Mesendoderm (in vitro differentiated cells): ENCODE results near the gene CUX1.
A peak's percentile ranks its signal among the peaks of the same experiment; 100 is the strongest.
"Not testable (repeated sequence)": the region's sequence is repeated elsewhere in the genome, so short reads cannot be mapped to it uniquely, and the experiment has no call there.

ENCODE experiments used
- DNase-seq: peaks from one replicate; pipeline ENCODE4 v3.0.0; 2013
- H2AK5ac ChIP-seq: 2 replicates; pipeline ENCODE4 v1.6.1; 2013; ENCODE audit warnings: low read length, inconsistent platforms
- H2BK120ac ChIP-seq: 2 replicates; pipeline ENCODE4 v1.6.1; 2013; ENCODE audit warnings: low read depth, mild to moderate bottlenecking, low read length, moderate library complexity, mixed read lengths
- H2BK15ac ChIP-seq: replicated peaks from 2 replicates; pipeline ENCODE4 v1.6.1; 2013; ENCODE audit warnings: low read depth, mild to moderate bottlenecking, moderate library complexity
- H2BK5ac ChIP-seq: 2 replicates; pipeline ENCODE4 v1.6.1; 2013; ENCODE audit warnings: low read length, inconsistent platforms
- H3K18ac ChIP-seq: 2 replicates; pipeline ENCODE4 v1.6.1; 2013; ENCODE audit warnings: mild to moderate bottlenecking, low read length, mixed read lengths
- H3K23ac ChIP-seq: one replicate; pipeline ENCODE4 v1.6.1; 2013; ENCODE audit warnings: low read length
- H3K27ac ChIP-seq: 2 replicates; pipeline ENCODE4 v1.5.1; 2013; ENCODE audit warnings: low read depth, mild to moderate bottlenecking, inconsistent platforms, low read length, moderate library complexity
- H3K27me3 ChIP-seq: 2 replicates; pipeline ENCODE4 v1.6.1; 2013; ENCODE audit warnings: low read length, control low read depth, mild to moderate bottlenecking, inconsistent platforms; ENCODE audit not compliant: insufficient read depth, poor library complexity
- H3K36me3 ChIP-seq: 2 replicates; pipeline ENCODE4 v1.6.1; 2013; ENCODE audit warnings: low read length, inconsistent platforms; ENCODE audit not compliant: control insufficient read depth, insufficient read depth
- H3K4ac ChIP-seq: one replicate; pipeline ENCODE4 v1.6.1; 2013; ENCODE audit warnings: low read depth, mild to moderate bottlenecking, low read length, moderate library complexity
- H3K4me1 ChIP-seq: 2 replicates; pipeline ENCODE4 v1.6.1; 2013; ENCODE audit warnings: low read depth, low read length, inconsistent platforms; ENCODE audit not compliant: control insufficient read depth
- H3K4me2 ChIP-seq: 2 replicates; pipeline ENCODE4 v1.6.1; 2013; ENCODE audit warnings: low read length
- H3K4me3 ChIP-seq: 2 replicates; pipeline ENCODE4 v1.5.1; 2013; ENCODE audit warnings: mild to moderate bottlenecking, low read length
- H3K56ac ChIP-seq: one replicate; pipeline ENCODE4 v1.6.1; 2013; ENCODE audit warnings: low read length
- H3K79me1 ChIP-seq: 2 replicates; pipeline ENCODE4 v1.6.1; 2013; ENCODE audit warnings: low read length, inconsistent platforms
- H3K79me2 ChIP-seq: 2 replicates; pipeline ENCODE4 v1.6.1; 2013; ENCODE audit warnings: mild to moderate bottlenecking, low read length; ENCODE audit not compliant: control insufficient read depth, insufficient read depth
- H3K9ac ChIP-seq: 2 replicates; pipeline ENCODE4 v1.6.1; 2013; ENCODE audit warnings: low read length, inconsistent platforms
- H4K5ac ChIP-seq: one replicate; pipeline ENCODE4 v1.6.1; 2013; ENCODE audit warnings: low read length
- H4K8ac ChIP-seq: one replicate; pipeline ENCODE4 v1.6.1; 2013; ENCODE audit warnings: low read depth, mild to moderate bottlenecking, control low read depth, low read length, moderate library complexity
- WGBS: extraction: QIAGEN DNeasy Blood & Tissue Kit; methylation state at CpG from one replicate; pipeline ENCODE4 v1.1.7; 2013; ENCODE audit warnings: low lambda C conversion rate, missing lambda C conversion rate; ENCODE audit not compliant: insufficient coverage; ENCODE audit errors: extremely low coverage; 5-methylcytosine and 5-hydroxymethylcytosine counted together

The CUX1 gene

DNA sequence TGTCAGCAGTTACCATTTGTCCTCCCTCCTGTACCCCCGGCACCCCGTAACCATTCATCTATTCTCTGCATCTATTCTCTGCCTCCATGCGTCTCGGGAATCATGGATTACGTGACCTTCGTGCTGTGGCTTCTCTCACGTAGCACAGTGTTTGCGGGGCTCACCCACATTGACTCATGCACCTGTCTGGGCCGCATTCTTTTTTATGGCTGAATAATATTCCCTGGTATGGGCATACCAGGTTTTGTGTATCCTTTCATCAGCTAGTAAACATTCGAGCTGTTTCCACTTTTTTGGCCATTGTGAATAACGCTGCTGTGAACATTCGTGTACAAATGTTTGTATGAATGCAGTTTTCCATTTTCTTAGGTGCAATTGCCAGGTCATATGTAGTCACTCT lies 17.7 kb downstream of the CUX1 start:
- H3K36me3 ChIP-seq: no peaks in the 10 kb centered on the region
- H3K79me1 ChIP-seq: peaks cover 7% of the 10 kb centered on the region
- no peak overlapping the region for H3K18ac ChIP-seq
- no peak overlapping the region for H3K23ac ChIP-seq
- H3K4ac ChIP-seq: no peak overlapping the region
- no peak overlapping the region for H2BK5ac ChIP-seq
- no peak overlapping the region for H2AK5ac ChIP-seq
- no peak for DNase-seq
- no peak overlapping the region for H2BK15ac ChIP-seq
- no peak overlapping the region for H3K9ac ChIP-seq
- H4K5ac ChIP-seq: no peak overlapping the region
- H3K56ac ChIP-seq: no peak overlapping the region
- H3K4me1 ChIP-seq: no peaks in the 10 kb centered on the region
- WGBS: no CpG with 5 or more reads among the region's 12 CpGs
- H4K8ac ChIP-seq: no peak overlapping the region
- H3K79me2 ChIP-seq: peaks cover 95% of the 10 kb centered on the region
- H2BK120ac ChIP-seq: no peak overlapping the region
- H3K27me3 ChIP-seq: no peaks in the 10 kb centered on the region
- no peak overlapping the region for H3K4me3 ChIP-seq
- no peak overlapping the region for H3K27ac ChIP-seq
- H3K4me2 ChIP-seq: no peak overlapping the region

DNA sequence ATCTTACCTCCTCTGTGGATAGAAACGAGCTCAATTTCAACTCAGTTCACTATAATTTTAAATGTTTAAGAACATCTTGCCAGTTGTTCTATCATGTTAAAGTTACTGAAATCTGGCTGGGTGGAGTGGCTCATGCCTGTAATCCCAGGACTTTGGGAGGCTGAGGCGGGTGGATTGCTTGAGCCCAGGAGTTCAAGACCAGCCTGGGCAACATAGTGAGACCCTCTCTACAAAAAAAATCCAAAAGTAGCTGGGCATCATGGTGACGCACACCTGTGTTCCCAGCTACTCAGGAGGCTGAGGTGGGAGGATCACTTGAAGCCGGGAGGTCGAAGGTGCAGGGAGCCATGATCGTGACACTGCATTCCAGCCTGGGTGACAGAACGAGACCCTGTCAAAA lies 20.0 kb downstream of the CUX1 start:
- not testable (repeated sequence) for H3K4ac ChIP-seq, H3K4me2 ChIP-seq, H3K56ac ChIP-seq, H3K27ac ChIP-seq, H3K36me3 ChIP-seq, H2BK5ac ChIP-seq, H4K5ac ChIP-seq, H3K4me1 ChIP-seq, H2AK5ac ChIP-seq, H3K79me1 ChIP-seq, DNase-seq, H3K27me3 ChIP-seq, H2BK120ac ChIP-seq, H4K8ac ChIP-seq, H3K4me3 ChIP-seq, H3K18ac ChIP-seq, H3K23ac ChIP-seq, H3K9ac ChIP-seq, H2BK15ac ChIP-seq
- peaks cover 85% of the 10 kb centered on the region for H3K79me2 ChIP-seq
- no CpG with 5 or more reads among the region's 7 CpGs for WGBS

DNA sequence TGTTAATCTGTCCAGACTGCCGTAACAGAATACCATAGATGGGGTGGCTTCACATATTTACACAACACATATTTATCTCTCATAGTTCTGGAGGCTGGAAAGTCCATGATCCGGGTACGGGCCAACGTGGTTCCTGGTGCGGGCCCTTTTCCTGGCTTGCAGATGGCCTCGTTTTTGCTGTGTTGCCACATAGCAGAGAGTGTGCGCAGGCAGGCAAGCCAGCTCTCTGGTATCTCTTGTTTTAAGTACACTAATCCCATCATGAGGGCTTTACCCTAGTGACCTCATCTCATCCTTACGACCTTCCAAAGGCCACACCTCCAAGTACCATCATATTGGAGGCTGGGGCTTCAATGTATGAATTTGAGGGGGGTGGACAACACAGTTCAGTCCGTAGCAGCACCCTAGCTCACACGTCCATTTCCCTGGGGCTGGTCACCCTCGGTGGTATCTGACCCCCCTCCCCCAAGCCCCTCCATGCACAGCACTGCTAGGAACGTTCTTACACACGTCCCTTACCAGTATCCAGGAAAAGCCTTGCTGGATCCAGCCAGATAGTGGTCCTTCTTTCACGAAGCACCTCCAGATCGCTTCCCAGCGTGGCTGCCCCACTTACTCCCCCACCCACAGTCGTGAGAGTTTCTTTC lies 21.5 kb downstream of the CUX1 start:
- no peak overlapping the region for H3K18ac ChIP-seq
- no peak overlapping the region for H3K27ac ChIP-seq
- DNase-seq: peak; percentile 49
- H2BK5ac ChIP-seq: no peak overlapping the region
- peaks cover 6% of the 10 kb centered on the region for H3K79me1 ChIP-seq
- H4K5ac ChIP-seq: no peak overlapping the region
- no peak overlapping the region for H3K56ac ChIP-seq
- no peak overlapping the region for H4K8ac ChIP-seq
- no peaks in the 10 kb centered on the region for H3K36me3 ChIP-seq
- H2AK5ac ChIP-seq: no peak overlapping the region
- no peak overlapping the region for H3K4me2 ChIP-seq
- no peak overlapping the region for H2BK15ac ChIP-seq
- H3K9ac ChIP-seq: no peak overlapping the region
- H2BK120ac ChIP-seq: no peak overlapping the region
- H3K4me3 ChIP-seq: no peak overlapping the region
- H3K27me3 ChIP-seq: no peaks in the 10 kb centered on the region
- no peak overlapping the region for H3K4ac ChIP-seq
- no CpG with 5 or more reads among the region's 17 CpGs for whole genome bisulfite sequencing
- peaks cover 79% of the 10 kb centered on the region for H3K79me2 ChIP-seq
- H3K4me1 ChIP-seq: peaks cover 2% of the 10 kb centered on the region
- H3K23ac ChIP-seq: no peak overlapping the region

DNA sequence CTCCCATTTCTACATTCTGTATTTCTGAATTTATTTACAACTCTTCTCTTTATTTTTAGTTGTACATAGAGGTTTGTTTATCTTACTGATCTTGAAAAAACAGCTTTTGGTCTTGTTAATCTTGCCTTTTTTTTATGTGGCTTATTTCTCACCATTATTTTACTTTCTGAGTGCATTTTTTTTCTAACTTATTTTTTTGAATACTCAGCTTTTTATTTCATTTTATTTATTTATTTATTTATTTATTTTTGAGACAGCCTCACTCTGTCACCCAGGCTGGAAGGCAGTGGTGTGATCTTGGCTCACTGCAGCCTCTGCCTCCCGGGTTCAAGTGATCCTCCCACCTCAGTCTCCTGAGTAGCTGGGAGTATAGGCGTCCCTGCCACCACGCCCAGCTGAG lies 23.9 kb downstream of the CUX1 start:
- H3K56ac ChIP-seq: no peak overlapping the region
- no peak overlapping the region for H3K9ac ChIP-seq
- no peak overlapping the region for H2BK15ac ChIP-seq
- DNase-seq: no peak
- WGBS: no CpG with 5 or more reads among the region's 3 CpGs
- H3K4ac ChIP-seq: no peak overlapping the region
- H4K8ac ChIP-seq: no peak overlapping the region
- H2AK5ac ChIP-seq: no peak overlapping the region
- no peak overlapping the region for H3K4me2 ChIP-seq
- peaks cover 2% of the 10 kb centered on the region for H3K4me1 ChIP-seq
- peaks cover 4% of the 10 kb centered on the region for H3K79me1 ChIP-seq
- H3K23ac ChIP-seq: no peak overlapping the region
- peaks cover 81% of the 10 kb centered on the region for H3K79me2 ChIP-seq
- no peaks in the 10 kb centered on the region for H3K36me3 ChIP-seq
- H4K5ac ChIP-seq: no peak overlapping the region
- H3K18ac ChIP-seq: no peak overlapping the region
- H3K27ac ChIP-seq: no peak overlapping the region
- H2BK5ac ChIP-seq: no peak overlapping the region
- H2BK120ac ChIP-seq: no peak overlapping the region
- no peaks in the 10 kb centered on the region for H3K27me3 ChIP-seq
- no peak overlapping the region for H3K4me3 ChIP-seq

DNA sequence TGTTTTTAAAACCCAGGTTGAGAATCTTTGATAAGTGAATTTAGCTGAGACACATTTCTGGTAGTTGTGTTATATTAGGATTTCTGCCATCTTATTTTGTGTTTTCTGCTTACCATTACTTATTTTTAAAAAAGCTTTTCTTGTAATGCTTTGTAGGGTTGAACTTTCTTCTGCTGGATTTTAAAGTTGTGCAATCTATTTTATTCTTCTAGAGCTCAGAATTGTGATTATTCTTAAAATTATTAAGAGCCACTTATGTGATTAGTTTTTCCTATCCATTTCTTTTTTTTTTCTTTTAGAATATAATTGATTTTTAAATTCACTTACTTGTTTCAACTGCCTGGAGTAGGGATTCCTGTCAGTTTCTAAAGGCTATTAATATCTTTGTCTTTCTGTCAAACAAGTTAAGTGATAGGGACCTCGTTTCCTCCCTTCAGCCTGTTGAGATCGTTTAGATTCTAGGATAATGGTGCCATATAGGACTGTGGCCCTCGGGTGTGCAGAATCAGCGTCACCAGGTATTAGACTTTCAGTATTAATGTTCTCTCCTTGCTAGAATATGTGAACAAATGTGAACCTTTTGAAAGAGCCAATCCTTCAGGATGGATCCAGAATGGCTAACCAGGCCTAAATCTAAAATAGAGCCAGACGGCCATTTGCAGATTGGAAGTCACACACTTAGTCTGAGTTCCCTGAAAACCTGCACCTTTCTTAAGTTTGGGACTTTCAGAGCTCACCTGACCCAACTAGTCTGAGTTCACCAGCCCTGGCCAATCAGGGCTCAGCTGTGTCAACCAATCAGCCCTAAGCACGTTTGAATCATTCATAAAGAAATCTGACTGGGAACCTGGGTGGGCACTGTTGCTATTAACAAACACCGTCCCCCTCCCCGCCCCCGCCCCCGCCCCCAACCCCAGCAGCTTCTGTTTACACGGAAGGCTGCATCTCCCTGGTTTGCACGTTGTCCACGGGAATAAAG lies 26.2 kb downstream of the CUX1 start:
- Histone ChIP-seq H2AK5ac (no peak overlapping the region), H3K36me3 (no peaks in the 10 kb centered on the region), H3K27me3 (no peaks in the 10 kb centered on the region), H3K4ac (no peak overlapping the region), H4K5ac (no peak overlapping the region), H3K27ac (no peak overlapping the region), H3K79me2 (peaks cover 79% of the 10 kb centered on the region), H3K4me1 (peaks cover 2% of the 10 kb centered on the region), H2BK120ac (no peak overlapping the region), H3K18ac (no peak overlapping the region), H3K4me2 (no peak overlapping the region), H4K8ac (no peak overlapping the region), H3K4me3 (no peak overlapping the region), H2BK5ac (no peak overlapping the region), H3K23ac (no peak overlapping the region), H2BK15ac (no peak overlapping the region), H3K56ac (no peak overlapping the region), H3K79me1 (peaks cover 8% of the 10 kb centered on the region), H3K9ac (no peak overlapping the region)
- DNase-seq: peak; percentile 60
- WGBS: no CpG with 5 or more reads among the region's 13 CpGs
